SKM-1 treated with dmso at 0.1 percent for 144 hours (cell line): ENCODE results near the gene MUC4.

ENCODE experiments used
- DNase-seq: peaks from one replicate; lab custom pipeline; 2025; ENCODE audit not compliant: unreplicated experiment; lab: John Stamatoyannopoulos, UW

The MUC4 gene

GRCh38 chr3:195700319-195700718, 111.4 kb downstream of the MUC4 start:
- no peak for DNase-seq

GRCh38 chr3:195699860-195700259, 111.9 kb downstream of the MUC4 start:
- DNase-seq: no peak

GRCh38 chr3:195699388-195699771, 112.3 kb downstream of the MUC4 start:
- no peak for DNase-seq

GRCh38 chr3:195698647-195699387, 112.9 kb downstream of the MUC4 start:
- no peak for DNase-seq

- DNase-seq: no peak
Measured at GRCh38 chr3:195698325-195698646, 113.4 kb downstream of the MUC4 start.

GRCh38 chr3:195697582-195698324, 114.0 kb downstream of the MUC4 start:
- DNase-seq: no peak
